ENCODE measurements around the gene VNN1. TPM values are rescaled to one million over a fixed set of nuclear protein-coding genes. Genes with fewer than 3 reads are reported as not detected.

VNN1 gene
- total RNA-seq, 4 donors from 2014 or later = 4.5 to 41.6 (median 7.0) TPM

- no peak for TF ChIP-seq CTCF (IDR thresholded peaks at IDR 0.05; ENCODE audit: low read depth)
Observed at GRCh38 chr6:132725947-132726607, 12.2 kb upstream of the VNN1 start.

GRCh38 chr6:132725471-132725870 lies 11.6 kb upstream of the VNN1 start:
- TF ChIP-seq CTCF (IDR thresholded peaks at IDR 0.05; ENCODE audit: low read depth) = no peak

GRCh38 chr6:132719736-132720448 lies 6.0 kb upstream of the VNN1 start:
- no peak for TF ChIP-seq CTCF (IDR thresholded peaks at IDR 0.05; ENCODE audit: low read depth)

- no peak for TF ChIP-seq CTCF (IDR thresholded peaks at IDR 0.05; ENCODE audit: low read depth)
Observed at GRCh38 chr6:132715881-132716637, 2.2 kb upstream of the VNN1 start.

GRCh38 chr6:132715204-132715603 lies 1.3 kb upstream of the VNN1 start:
- TF ChIP-seq CTCF (IDR thresholded peaks at IDR 0.05; ENCODE audit: low read depth) = no peak

GRCh38 chr6:132714160-132714559 lies 305 bp upstream of the VNN1 start:
- no peak for TF ChIP-seq CTCF (IDR thresholded peaks at IDR 0.05; ENCODE audit: low read depth)

- no peak for TF ChIP-seq CTCF (IDR thresholded peaks at IDR 0.05; ENCODE audit: low read depth)
Observed at GRCh38 chr6:132712366-132712765, 1.5 kb downstream of the VNN1 start.

All from subcutaneous adipose tissue (tissue), 4 donors.